Suprapubic skin (tissue), 4 donors: ENCODE data around the gene EMC9. TPM values are rescaled to one million over a fixed set of nuclear protein-coding genes. Genes with fewer than 3 reads are reported as not detected.

Source experiments
- DNase-seq, 2 donors: peaks; one replicate each; pipeline ENCODE4 v3.0.0-alpha.2; 2019; ENCODE audit warnings: low spot score in 2 of 2
- H3K27ac ChIP-seq: fragments of 200-600 bp; sonication (generic); one replicate; pipeline ENCODE4 v1.5.1; 2019
- H3K27me3 ChIP-seq: fragments of 200-600 bp; sonication (generic); one replicate; pipeline ENCODE4 v1.5.1; 2019
- H3K36me3 ChIP-seq: fragments of 200-600 bp; sonication (generic); one replicate; pipeline ENCODE4 v1.5.1; 2019
- H3K4me1 ChIP-seq: fragments of 200-600 bp; sonication (generic); one replicate; pipeline ENCODE4 v1.5.1; 2019
- H3K4me3 ChIP-seq: fragments of 200-600 bp; sonication (generic); one replicate; pipeline ENCODE4 v1.5.1; 2019; ENCODE audit warnings: mild to moderate bottlenecking
- H3K9me3 ChIP-seq: fragments of 200-600 bp; sonication (generic); one replicate; pipeline ENCODE4 v1.5.1; 2019
- CTCF ChIP-seq, 2 donors: fragments of 200-600 bp in 1 of 2; fragments of 450-650 bp in 1 of 2; sonication (generic) in 1 of 2; IDR thresholded peaks; one replicate each; pipeline ENCODE4 v1.5.1; 2016 to 2019; ENCODE audit warnings: antibody characterized with exemption in 2 of 2, mild to moderate bottlenecking in 1 of 2, moderate library complexity in 1 of 2
- EP300 ChIP-seq: sonication (generic); formaldehyde crosslinking; IDR thresholded peaks from one replicate; pipeline ENCODE4 v1.6.1; 2017; ENCODE audit warnings: antibody characterized with exemption
- POLR2A ChIP-seq, 2 donors: fragments of 450-650 bp; IDR thresholded peaks; one replicate each; pipeline ENCODE4 v1.6.1; 2017; ENCODE audit warnings: antibody characterized with exemption in 2 of 2, mild to moderate bottlenecking in 2 of 2, moderate library complexity in 2 of 2
- POLR2AphosphoS5 ChIP-seq, 3 donors: sonication (generic); formaldehyde crosslinking; IDR thresholded peaks; one replicate each; pipeline ENCODE4 v1.6.1; 2017; ENCODE audit warnings: antibody characterized with exemption in 3 of 3
- WGBS: methylation state at CpG from one replicate; pipeline ENCODE4 v1.1.5; 2018; 5-methylcytosine and 5-hydroxymethylcytosine counted together
- total RNA-seq, 4 donors: library from RNA; depleted of rRNA; stranded (reverse); fragments of >200 nt; gene quantifications; one replicate each; pipeline ENCODE4 v1.1.0, GENCODE V29; 2016

EMC9 gene
- total RNA-seq, 4 donors from 2014 or later = 10.9 to 22.0 (median 14.1) TPM

GRCh38 chr14:24133735-24134134 is 7.7 kb downstream of the EMC9 start:
- TF ChIP-seq CTCF (IDR thresholded peaks at IDR 0.05) (no peak), POLR2A (IDR thresholded peaks at IDR 0.05) (no peak), POLR2AphosphoS5 (IDR thresholded peaks at IDR 0.05) (no peak), EP300 (no peak)
- H3K27me3 ChIP-seq = no peaks in the 10 kb centered on the region
- no peak overlapping the region for H3K27ac ChIP-seq
- no peak overlapping the region for H3K4me3 ChIP-seq
- peaks cover 13% of the 10 kb centered on the region for H3K36me3 ChIP-seq
- no peak for DNase-seq
- H3K4me1 ChIP-seq = peaks cover 34% of the 10 kb centered on the region
- 100% methylated on average over 1 of the region's 1 CpG for WGBS
- H3K9me3 ChIP-seq = no peaks in the 10 kb centered on the region

- no peaks in the 10 kb centered on the region for H3K9me3 ChIP-seq
- H3K4me1 ChIP-seq = peaks cover 33% of the 10 kb centered on the region
- no peak for TF ChIP-seq CTCF (IDR thresholded peaks at IDR 0.05)
- peaks cover 6% of the 10 kb centered on the region for H3K36me3 ChIP-seq
- no peak for DNase-seq
- H3K27ac ChIP-seq = no peak overlapping the region
- 94% methylated on average over 2 of the region's 2 CpGs for WGBS
- no peaks in the 10 kb centered on the region for H3K27me3 ChIP-seq
- H3K4me3 ChIP-seq = no peak overlapping the region
These were observed 8.4 kb downstream of the EMC9 start for GRCh38 chr14:24132976-24133375.

GRCh38 chr14:24132061-24132685 is 9.2 kb downstream of the EMC9 start:
- 53% methylated on average over 14 of the region's 24 CpGs for WGBS
- no peaks in the 10 kb centered on the region for H3K36me3 ChIP-seq
- peak overlapping the region; percentile 44 for H3K27ac ChIP-seq
- no peaks in the 10 kb centered on the region for H3K27me3 ChIP-seq
- DNase-seq = no peak
- TF ChIP-seq POLR2AphosphoS5 (IDR thresholded peaks at IDR 0.05) = no peak
- TF ChIP-seq CTCF (IDR thresholded peaks at IDR 0.05) = no peak
- H3K4me1 ChIP-seq = peaks cover 25% of the 10 kb centered on the region
- H3K9me3 ChIP-seq = no peaks in the 10 kb centered on the region
- H3K4me3 ChIP-seq = no peak overlapping the region

- DNase-seq = no peak
- WGBS = 89% methylated on average over 9 of the region's 15 CpGs
- no peaks in the 10 kb centered on the region for H3K9me3 ChIP-seq
- peaks cover 19% of the 10 kb centered on the region for H3K4me1 ChIP-seq
- H3K27ac ChIP-seq = peak overlapping the region; percentile 24
- H3K27me3 ChIP-seq = no peaks in the 10 kb centered on the region
- no peak overlapping the region for H3K4me3 ChIP-seq
- no peak for TF ChIP-seq POLR2AphosphoS5 (IDR thresholded peaks at IDR 0.05)
- no peak for TF ChIP-seq EP300
- no peak for TF ChIP-seq POLR2A (IDR thresholded peaks at IDR 0.05)
- no peak for TF ChIP-seq CTCF (IDR thresholded peaks at IDR 0.05)
- H3K36me3 ChIP-seq = no peaks in the 10 kb centered on the region
These were observed 9.8 kb downstream of the EMC9 start for GRCh38 chr14:24131549-24131966.

- Histone ChIP-seq H3K4me3 (no peak overlapping the region), H3K9me3 (no peaks in the 10 kb centered on the region), H3K4me1 (peaks cover 16% of the 10 kb centered on the region), H3K27ac (peak overlapping the region; percentile 24), H3K27me3 (no peaks in the 10 kb centered on the region), H3K36me3 (no peaks in the 10 kb centered on the region)
- 52% methylated on average over 4 of the region's 7 CpGs for WGBS
- DNase-seq = no peak
- TF ChIP-seq POLR2A (IDR thresholded peaks at IDR 0.05) = no peak
These were observed 10.5 kb downstream of the EMC9 start for GRCh38 chr14:24130717-24131548.
